K562 (cell line): Measurements from ENCODE around the gene FAM53B. TPM values are rescaled to one million over a fixed set of nuclear protein-coding genes. Genes with fewer than 3 reads are reported as not detected.

Experiments
- ATAC-seq: fragments of 200-7000 bp; cut with Tn5 transposase; 3 replicates; pipeline ENCODE4 v1.9.1; 2020; ENCODE audit warnings: moderate library complexity
- BruUV-seq: library from RNA; stranded (reverse); fragments of 400-500 nt; replicated peaks from 2 replicates; lab custom pipeline; 2021; lab: Mats Ljungman, UMichigan
- CTCF ChIA-PET: fragments of 300-600 bp; formaldehyde crosslinking; extraction: SDS; loops from one replicate; lab custom pipeline; 2021; ENCODE audit warnings: low intra/inter-chr PET ratio; lab: Yijun Ruan, JAX
- POLR2A ChIA-PET: fragments of 300-600, 350-650 bp; sonication (Branson Sonifier 250); formaldehyde crosslinking; extraction: SDS; loops from one replicate; lab custom pipeline; 2021; ENCODE audit warnings: antibody characterized with exemption, inconsistent platforms; lab: Yijun Ruan, JAX
- DNase-seq, 4 experiments: peaks; one replicate each; pipeline versions ENCODE4 v3.0.0 to v3.0.0-alpha.2; 2011 to 2018; ENCODE audit warnings: low spot score in 3 of 4, mixed read lengths in 3 of 4; ENCODE audit errors: extremely low read depth in 1 of 4
- FAIRE-seq: peaks from 2 replicates; lab custom pipeline; 2011; peaks lifted over from hg19 to GRCh38; lab: Jason Lieb, UNC
- H2AFZ ChIP-seq: 2 replicates; pipeline ENCODE4 v1.6.0; 2011; ENCODE audit warnings: low read depth, low read length, control low read depth, inconsistent platforms
- H3K27ac ChIP-seq: fragments of 200-600 bp; 3 replicates; pipeline ENCODE4 v1.8.0; 2011; ENCODE audit warnings: low read depth, mild to moderate bottlenecking, control low read depth, inconsistent platforms, low read length, moderate library complexity, mixed read lengths; ENCODE audit errors: extremely low read depth
- H3K27me3 ChIP-seq, 2 experiments: fragments of 300-600 bp in 1 of 2; 2 replicates in 1 of 2; 3 replicates in 1 of 2; pipeline versions ENCODE4 v1.6.0 to v1.8.0; 2011; ENCODE audit warnings: inconsistent platforms in 2 of 2, low read length in 2 of 2, mild to moderate bottlenecking in 1 of 2, mixed read lengths in 1 of 2, moderate library complexity in 1 of 2; ENCODE audit not compliant: control insufficient read depth in 2 of 2, insufficient read depth in 2 of 2
- H3K36me3 ChIP-seq: fragments of 300-600 bp; 3 replicates; pipeline ENCODE4 v1.8.0; 2011; ENCODE audit warnings: mild to moderate bottlenecking, low read length, inconsistent platforms; ENCODE audit not compliant: control insufficient read depth, insufficient read depth
- H3K4me1 ChIP-seq, 2 experiments: fragments of 200-600 bp in 1 of 2; replicated peaks in 1 of 2; 2 replicates in 1 of 2; 3 replicates in 1 of 2; pipeline versions ENCODE4 v1.5.1 to v1.8.0; 2011; ENCODE audit warnings: inconsistent platforms in 2 of 2, low read length in 2 of 2, mild to moderate bottlenecking in 1 of 2, mixed read lengths in 1 of 2, moderate library complexity in 1 of 2; ENCODE audit not compliant: control insufficient read depth in 2 of 2, insufficient read depth in 2 of 2
- H3K4me2 ChIP-seq: 2 replicates; pipeline ENCODE4 v1.6.1; 2011; ENCODE audit warnings: low read length, control low read depth, inconsistent platforms, mixed read lengths; ENCODE audit not compliant: insufficient read depth
- H3K4me3 ChIP-seq: fragments of 200-600 bp; sonication (generic), shearing (Covaris generic); 2 replicates; pipeline ENCODE4 v1.5.1; 2016; ENCODE audit warnings: control low read depth, inconsistent platforms
- H3K79me2 ChIP-seq: fragments of 200-600 bp; 3 replicates; pipeline ENCODE4 v1.8.0; 2011; ENCODE audit warnings: low read length, inconsistent platforms; ENCODE audit not compliant: control insufficient read depth, insufficient read depth
- H3K9ac ChIP-seq, 2 experiments: 2 replicates each; pipeline versions ENCODE4 v1.6.0 to v1.6.1; 2011; ENCODE audit warnings: low read depth in 2 of 2, low read length in 2 of 2, control low read depth in 1 of 2, inconsistent platforms in 1 of 2, mild to moderate bottlenecking in 1 of 2, mixed read lengths in 1 of 2; ENCODE audit not compliant: insufficient read depth in 1 of 2
- H3K9me1 ChIP-seq: one replicate; pipeline ENCODE4 v1.6.0; 2011; ENCODE audit warnings: inconsistent platforms, mild to moderate bottlenecking, low read length, moderate library complexity; ENCODE audit not compliant: control insufficient read depth, insufficient read depth
- H3K9me3 ChIP-seq: replicated peaks from 2 replicates; pipeline ENCODE4 v1.5.1; 2011; ENCODE audit warnings: low read depth, low read length, inconsistent platforms; ENCODE audit not compliant: control insufficient read depth, insufficient read depth
- H4K20me1 ChIP-seq: replicated peaks from 2 replicates; pipeline ENCODE4 v1.6.1; 2011; ENCODE audit warnings: low read length, inconsistent platforms, mixed read lengths; ENCODE audit not compliant: control insufficient read depth, insufficient read depth
- ETS2 ChIP-seq: IDR thresholded peaks from 2 replicates; pipeline ENCODE4 v1.6.1; 2016; ENCODE audit warnings: borderline replicate concordance, missing genetic modification characterization, mild to moderate bottlenecking, moderate library complexity, missing compliant biosample characterization; ENCODE audit not compliant: poor library complexity, severe bottlenecking
- KAT2B ChIP-seq: IDR thresholded peaks from one replicate; pipeline ENCODE4 v1.6.1; 2012; ENCODE audit warnings: low read depth, mild to moderate bottlenecking, control low read depth, inconsistent platforms, low read length, moderate library complexity
- PCBP1 ChIP-seq: fragments of 200-400 bp; formaldehyde crosslinking; IDR thresholded peaks from 2 replicates; pipeline ENCODE4 v1.6.1; 2018; ENCODE audit warnings: mild to moderate bottlenecking, low read depth, low read length; ENCODE audit not compliant: poor library complexity, severe bottlenecking
- SAP30 ChIP-seq: fragments of 200-600 bp; sonication (generic); IDR thresholded peaks from 2 replicates; pipeline ENCODE4 v1.6.1; 2012; ENCODE audit warnings: borderline replicate concordance, low read depth, mild to moderate bottlenecking, moderate library complexity, low read length, control low read depth, inconsistent platforms; ENCODE audit not compliant: insufficient read depth, poor library complexity, severe bottlenecking
- SMARCE1 ChIP-seq: fragments of 450-650 bp; IDR thresholded peaks from 2 replicates; pipeline ENCODE4 v1.7.1; 2016; ENCODE audit warnings: mild to moderate bottlenecking
- U2AF1 ChIP-seq: fragments of 200-400 bp; formaldehyde crosslinking; optimal IDR thresholded peaks from 2 replicates; pipeline ENCODE3; 2017; ENCODE audit warnings: mild to moderate bottlenecking, low read depth, low read length, moderate library complexity
- ZBTB5 ChIP-seq: fragments of 450-650 bp; IDR thresholded peaks from 2 replicates; pipeline ENCODE4 v1.6.1; 2017; ENCODE audit warnings: antibody characterized with exemption
- ZFP30 ChIP-seq: fragments of 250-450 bp; sonication (Bioruptor Pico); IDR thresholded peaks from 2 replicates; pipeline ENCODE4 v1.8.0; 2022; ENCODE audit warnings: moderate library complexity, mild to moderate bottlenecking, inconsistent platforms, borderline replicate concordance
- ZNF224 ChIP-seq: sonication (generic); formaldehyde crosslinking; IDR thresholded peaks from 2 replicates; pipeline ENCODE4 v1.8.0; 2022; ENCODE audit warnings: mild to moderate bottlenecking, missing genetic modification reagents
- ZNF316 ChIP-seq: fragments of 450-650 bp; IDR thresholded peaks from 2 replicates; pipeline ENCODE4 v1.6.1; 2016
- ZNF584 ChIP-seq: fragments of 200-800 bp; sonication (Bioruptor generic); IDR thresholded peaks from 2 replicates; pipeline ENCODE4 v1.6.1; 2016; ENCODE audit warnings: low read depth, mild to moderate bottlenecking, missing genetic modification characterization, missing compliant biosample characterization
- ZNF778 ChIP-seq: fragments of 450-650 bp; formaldehyde crosslinking; IDR thresholded peaks from 2 replicates; pipeline ENCODE4 v1.4.0; 2020; ENCODE audit warnings: mild to moderate bottlenecking, moderate library complexity
- WGBS: fragments of 100-300 bp; shearing (Covaris generic); methylation state at CpG from one replicate; pipeline ENCODE4 v1.1.6; 2016; ENCODE audit warnings: low coverage, mixed read lengths; ENCODE audit not compliant: insufficient coverage; ENCODE audit errors: missing lambda C conversion rate; 5-methylcytosine and 5-hydroxymethylcytosine counted together
- in situ Hi-C: fragments of 300-500 bp; cut with MboI; formaldehyde crosslinking; loops from 4 replicates; pipeline ENCODE4 v1.15.0; 2018; ENCODE audit warnings: inconsistent platforms, mixed read lengths
- intact Hi-C: fragments of 100-400 bp; cut with micrococcal nuclease; formaldehyde crosslinking; loops from 2 replicates; pipeline ENCODE4 v1.14.2; 2022
- polyA plus RNA-seq, 8 experiments: library from polyadenylated mRNA; depleted of rRNA in 4 of 8; stranded (reverse) in 5 of 8; unstranded in 3 of 8; fragments of >200 nt; fragmentation: Nextera tagmentation in 2 of 8; fragmentation: Illumina TruSeq in 1 of 8; extraction: Ambion mirVana in 2 of 8; extraction: Trizol in 1 of 8; gene quantifications; 2 replicates each; pipeline versions ENCODE4 v1.2.1 to v1.2.3, GENCODE V29; 2011 to 2014; ENCODE audit warnings: inconsistent platforms in 1 of 8, missing spikeins in 1 of 8
- total RNA-seq, 7 experiments: library from RNA; depleted of rRNA in 6 of 7; stranded (reverse); fragments of >200 nt in 6 of 7; fragmentation: Illumina TruSeq in 2 of 7; extraction: Trizol in 2 of 7; gene quantifications; 2 replicates each; pipeline versions ENCODE4 v1.2.1 to v1.2.3, GENCODE V29; 2011 to 2021; ENCODE audit warnings: low replicate concordance in 1 of 7
- TF ChIP-seq, protein P1 (sequence below): fragments of 450-650 bp; IDR thresholded peaks from 2 replicates; pipeline ENCODE4 v1.6.1; 2016; ENCODE audit warnings: antibody characterized with exemption

The FAM53B gene
- total and polyA plus RNA-seq, 9 of the 15 experiments (the other 6 are each of a cell fraction or from before 2014, with no cell fraction given), result 0.03 to 16.5 (median 5.0) TPM

GRCh38 chr10:124632566-124632965 is 111.6 kb downstream of the FAM53B start:
- CTCF ChIA-PET, result no interaction called here

More at GRCh38 chr10:124632566-124632965, 111.6 kb downstream of the FAM53B start:
- TF ChIP-seq ZBTB5 (no peak), SAP30 (no peak), ETS2 (no peak), ZNF224 (no peak), SMARCE1 (no peak), ZNF584 (CRISPR knock-in tag) (no peak), PCBP1 (no peak), ZNF316 (no peak), ZNF778 (CRISPR knock-in tag) (no peak), KAT2B (no peak), U2AF1 (no peak), ZFP30 (no peak)
- TF ChIP-seq, protein P1, sequence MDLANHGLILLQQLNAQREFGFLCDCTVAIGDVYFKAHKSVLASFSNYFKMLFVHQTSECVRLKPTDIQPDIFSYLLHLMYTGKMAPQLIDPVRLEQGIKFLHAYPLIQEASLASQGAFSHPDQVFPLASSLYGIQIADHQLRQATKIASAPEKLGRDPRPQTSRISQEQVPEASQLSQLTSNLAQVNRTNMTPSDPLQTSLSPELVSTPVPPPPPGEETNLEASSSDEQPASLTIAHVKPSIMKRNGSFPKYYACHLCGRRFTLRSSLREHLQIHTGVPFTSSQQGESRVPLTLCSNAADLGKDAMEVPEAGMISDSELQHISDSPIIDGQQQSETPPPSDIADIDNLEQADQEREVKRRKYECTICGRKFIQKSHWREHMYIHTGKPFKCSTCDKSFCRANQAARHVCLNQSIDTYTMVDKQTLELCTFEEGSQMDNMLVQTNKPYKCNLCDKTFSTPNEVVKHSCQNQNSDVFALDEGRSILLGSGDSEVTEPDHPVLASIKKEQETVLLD, result no peak
- in situ Hi-C loops, result no loop called here
- H3K9me3 ChIP-seq, result no peaks in the 10 kb centered on the region; the same call in 1 of the 2 replicates
- no peaks in the 10 kb centered on the region for H3K36me3 ChIP-seq
- H3K4me3 ChIP-seq, result no peak overlapping the region
- no peak overlapping the region for H3K4me2 ChIP-seq
- H3K9ac ChIP-seq, result no peak overlapping the region
- POLR2A ChIA-PET, result interaction anchor here (0.6 kb wide), 1 partner anchor 84 kb away, joined by 3 read pairs; no protein-coding TSS in a partner anchor
- H3K27me3 ChIP-seq, result no peaks in the 10 kb centered on the region
- peaks cover 13 to 46% of the 10 kb centered on the region in 2 experiments; a peak in 4 of 5 replicates for H3K4me1 ChIP-seq
- WGBS, result 91% methylated on average over 9 of the region's 10 CpGs
- ATAC-seq (no peak), DNase-seq (no peak), FAIRE-seq (no peak)
- no peak overlapping the region for H3K27ac ChIP-seq
- BruUV-seq, result no TSS peak
- H3K9me1 ChIP-seq, result peaks cover 4% of the 10 kb centered on the region
- no peak overlapping the region for H2AFZ ChIP-seq
- H4K20me1 ChIP-seq, result peaks cover 5% of the 10 kb centered on the region; the same call in 1 of the 2 replicates
- 0 out of 3 replicates have a peak, but pooled peaks cover 3% of the 10 kb centered on the region for H3K79me2 ChIP-seq
- intact Hi-C loops, result loop anchor here (2.0 kb wide), 1 partner anchor 108 kb away; no protein-coding TSS in a partner anchor
